Right lobe of liver (tissue), 4 donors: ENCODE data around the gene ALPI.
"Not testable (repeated sequence)": the region's sequence is repeated elsewhere in the genome, so short reads cannot be mapped to it uniquely, and the experiment has no call there.

Experiments used
- CTCF ChIP-seq, 4 donors: fragments of 200-600 bp in 3 of 4; fragments of 450-650 bp in 1 of 4; IDR thresholded peaks; one replicate each; pipeline versions ENCODE4 v1.5.1 to v1.8.0; 2016 to 2022; ENCODE audit warnings: antibody characterized with exemption in 4 of 4, mild to moderate bottlenecking in 2 of 4
- POLR2A ChIP-seq: fragments of 450-650 bp; IDR thresholded peaks from one replicate; pipeline ENCODE4 v1.6.1; 2017; ENCODE audit warnings: antibody characterized with exemption, mild to moderate bottlenecking
- donor health status: DM: no; HTN: no; CAD: no.
- donor health status: DM: no; HTN: no; CAD: no.
- donor health status: DM: no; HTN: yes; CAD: no.

DNA sequence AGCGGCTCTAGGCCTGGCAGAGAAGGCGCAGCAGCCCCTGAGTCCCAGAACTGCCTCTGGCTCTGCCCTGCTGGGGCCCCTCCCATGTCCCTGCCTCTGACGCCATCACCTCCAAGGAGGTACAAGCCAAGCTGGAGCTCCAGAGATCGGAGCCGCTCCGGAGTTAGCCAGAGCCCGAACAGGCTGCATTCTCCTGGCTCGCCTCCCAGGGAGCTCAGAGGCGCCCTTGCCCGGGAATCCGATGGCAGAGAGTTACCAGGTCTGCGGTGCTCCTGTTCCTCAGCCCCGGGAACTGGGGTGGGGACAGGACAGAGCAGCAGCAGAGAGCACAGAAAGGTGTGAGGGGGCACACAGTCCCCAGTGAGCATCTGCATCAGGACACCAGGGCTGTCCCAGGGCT, 12.9 kb upstream of the ALPI start:
- TF ChIP-seq CTCF (IDR thresholded peaks at IDR 0.05); POLR2A: not testable (repeated sequence)
